GM23338 (cell line): ENCODE results near the gene ROCK1.

Experiments
- CREB1 ChIP-seq: fragments of 250-450 bp; sonication (Bioruptor Pico); IDR thresholded peaks from 2 replicates; pipeline ENCODE4 v1.5.0; 2020; ENCODE audit warnings: low read depth, mild to moderate bottlenecking, moderate library complexity
- CTCF ChIP-seq, 2 experiments: fragments of 200-600 bp in 1 of 2; sonication (generic) in 1 of 2; conservative IDR thresholded peaks; 2 replicates each; pipeline versions ENCODE4 v1.5.1 to v1.6.1; 2016 to 2017; ENCODE audit warnings: antibody characterized with exemption in 2 of 2, low read depth in 2 of 2, mild to moderate bottlenecking in 2 of 2, moderate library complexity in 1 of 2
- POLR2AphosphoS5 ChIP-seq: IDR thresholded peaks from 2 replicates; pipeline ENCODE4 v1.6.1; 2016; ENCODE audit warnings: antibody characterized with exemption, low read depth
- REST ChIP-seq: IDR thresholded peaks from one replicate; pipeline ENCODE4 v1.6.1; 2018; ENCODE audit warnings: antibody characterized with exemption; ENCODE audit not compliant: unreplicated experiment

DNA sequence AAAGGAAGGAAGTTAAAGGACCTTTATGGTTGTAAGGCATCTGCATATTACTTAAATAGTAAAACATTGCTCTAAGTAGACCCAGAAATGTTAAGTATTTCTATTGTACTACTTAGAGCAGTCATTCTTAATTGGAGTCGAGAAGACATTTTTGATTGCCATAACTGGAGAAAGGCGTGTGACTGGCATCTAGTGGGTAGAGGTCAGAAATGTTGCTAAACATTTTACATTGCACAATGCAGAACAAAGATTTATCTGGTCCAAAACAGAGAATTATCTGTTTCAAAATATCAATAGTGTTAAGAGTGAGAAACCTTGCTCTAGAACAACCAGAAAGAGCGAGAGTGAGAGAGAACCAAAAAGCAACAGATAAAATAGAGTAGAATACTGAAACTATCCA lies 23.3 kb upstream of the ROCK1 start:
- TF ChIP-seq POLR2AphosphoS5 = no peak
- peak in 1 of 2 experiments; percentile 22; a peak in 2 of 4 replicates for TF ChIP-seq CTCF (conservative IDR thresholded peaks at IDR 0.05; ENCODE audit: low read depth in 2 of 2)
- TF ChIP-seq CREB1 (CRISPR knock-in tag) = no peak
- no peak for TF ChIP-seq REST
